Measurements from ENCODE around the gene PDE4B. TPM values are rescaled to one million over a fixed set of nuclear protein-coding genes. Genes with fewer than 3 reads are reported as not detected.
"Not testable (repeated sequence)": the region's sequence is repeated elsewhere in the genome, so short reads cannot be mapped to it uniquely, and the experiment has no call there.

Gene PDE4B
- total RNA-seq, 1 donor from 2014 or later = 54.6 TPM

GRCh38 chr1:65949230-65949626, 156.5 kb downstream of the PDE4B start:
- no peak for DNase-seq (ENCODE audit: extremely low read depth, low read depth, low spot score)

GRCh38 chr1:65949933-65950332, 157.2 kb downstream of the PDE4B start:
- DNase-seq (ENCODE audit: extremely low read depth, low read depth, low spot score) = no peak

- DNase-seq (ENCODE audit: extremely low read depth, low read depth, low spot score) = no peak
These were observed 160.0 kb downstream of the PDE4B start for GRCh38 chr1:65952696-65953095.

GRCh38 chr1:65953170-65953569, 160.5 kb downstream of the PDE4B start:
- no peak for DNase-seq (ENCODE audit: extremely low read depth, low read depth, low spot score)

GRCh38 chr1:65955071-65955470, 162.4 kb downstream of the PDE4B start:
- DNase-seq (ENCODE audit: extremely low read depth, low read depth, low spot score) = no peak

GRCh38 chr1:65955503-65955902, 162.8 kb downstream of the PDE4B start:
- no peak for DNase-seq (ENCODE audit: extremely low read depth, low read depth, low spot score)

- no peak for DNase-seq (ENCODE audit: extremely low read depth, low read depth, low spot score)
These were observed 166.1 kb downstream of the PDE4B start for GRCh38 chr1:65958561-65959350.

GRCh38 chr1:65959896-65960567, 167.3 kb downstream of the PDE4B start:
- DNase-seq (ENCODE audit: extremely low read depth, low read depth, low spot score) = no peak

- no peak for DNase-seq (ENCODE audit: extremely low read depth, low read depth, low spot score)
These were observed 170.6 kb downstream of the PDE4B start for GRCh38 chr1:65963156-65963888.

- DNase-seq (ENCODE audit: extremely low read depth, low read depth, low spot score) = no peak
These were observed 171.4 kb downstream of the PDE4B start for GRCh38 chr1:65964123-65964522.

- DNase-seq (ENCODE audit: extremely low read depth, low read depth, low spot score) = no peak
These were observed 172.7 kb downstream of the PDE4B start for GRCh38 chr1:65965112-65965996.

GRCh38 chr1:65967492-65967891, 174.8 kb downstream of the PDE4B start:
- not testable (repeated sequence) for DNase-seq (ENCODE audit: extremely low read depth, low read depth, low spot score)

GRCh38 chr1:65971547-65971946, 178.9 kb downstream of the PDE4B start:
- no peak for DNase-seq (ENCODE audit: extremely low read depth, low read depth, low spot score)

- no peak for DNase-seq (ENCODE audit: extremely low read depth, low read depth, low spot score)
These were observed 183.0 kb downstream of the PDE4B start for GRCh38 chr1:65975708-65976107.

GRCh38 chr1:65979136-65980044, 186.7 kb downstream of the PDE4B start:
- DNase-seq (ENCODE audit: extremely low read depth, low read depth, low spot score) = no peak

GRCh38 chr1:65980237-65980636, 187.5 kb downstream of the PDE4B start:
- DNase-seq (ENCODE audit: extremely low read depth, low read depth, low spot score) = no peak

GRCh38 chr1:65983500-65983899, 190.8 kb downstream of the PDE4B start:
- no peak for DNase-seq (ENCODE audit: extremely low read depth, low read depth, low spot score)

GRCh38 chr1:65985393-65986066, 192.8 kb downstream of the PDE4B start:
- DNase-seq (ENCODE audit: extremely low read depth, low read depth, low spot score) = no peak

GRCh38 chr1:65986146-65986545, 193.5 kb downstream of the PDE4B start:
- DNase-seq (ENCODE audit: extremely low read depth, low read depth, low spot score) = no peak
